ENCODE results near the gene CALML6. TPM values are rescaled to one million over a fixed set of nuclear protein-coding genes. Genes with fewer than 3 reads are reported as not detected.

Gene CALML6
- total and polyA plus RNA-seq, 8 donors: 0.39 to 4.4 (median 1.1) TPM

- peak in 1 of 4 donors; percentile 36 for ATAC-seq
- Histone ChIP-seq H3K4me1 (no peaks in the 10 kb centered on the region), H3K36me3 (no peaks in the 10 kb centered on the region), H3K27me3 (no peaks in the 10 kb centered on the region), H3K9me3 (no peaks in the 10 kb centered on the region), H3K4me3 (no peak overlapping the region), H3K27ac (no peak overlapping the region)
- no peak for FAIRE-seq
- DNase-seq: peak in 1 of 6 donors; percentile 40
- intact Hi-C loops (cut with DNase I): loop anchor here in 1 of 3 donors (10.0 kb wide), 1 partner anchor 69 kb away; no protein-coding TSS in a partner anchor
- WGBS, 2 donors: 44 to 50% methylated on average over 33 to 38 of the region's 38 CpGs
- no peak for TF ChIP-seq CTCF (IDR thresholded peaks at IDR 0.05)
Measured at GRCh38 chr1:1966071-1966740, 51.1 kb downstream of the CALML6 start.

Other genes with a start within 250 kb of the CALML6 start
- gene SLC35E2B, start 222.5 kb upstream of the CALML6 start, total RNA-seq: 10 to 100 TPM; 12.1 to 45.4 (median 24.0) TPM
- gene SLC35E2B, start 222.5 kb upstream of the CALML6 start, polyA plus RNA-seq: 10 to 100 TPM; 23.4 to 26.0 TPM
- gene CDK11A, start 190.9 kb upstream of the CALML6 start, total RNA-seq: 10 to 100 TPM; 13.2 to 22.0 (median 16.7) TPM
- gene CDK11A, start 190.9 kb upstream of the CALML6 start, polyA plus RNA-seq: 100 to 1,000 TPM in 1 of 2 donors, 10 to 100 TPM in 1; 63.5 to 111 TPM
- gene NADK, start 136.8 kb upstream of the CALML6 start, total RNA-seq: 10 to 100 TPM; 27.8 to 55.9 (median 39.0) TPM
- gene NADK, start 136.8 kb upstream of the CALML6 start, polyA plus RNA-seq: 10 to 100 TPM; 46.9 to 63.3 TPM
- gene GNB1, start 24.2 kb upstream of the CALML6 start, total RNA-seq: 100 to 1,000 TPM in 2 of 6 donors, 10 to 100 TPM in 4; 75.4 to 160 (median 97.5) TPM
- 10 to 100 TPM; 42.3 to 71.1 TPM for gene GNB1, start 24.2 kb upstream of the CALML6 start, polyA plus RNA-seq
- gene TMEM52, start 4.0 kb downstream of the CALML6 start, total RNA-seq: 10 to 100 TPM; 43.6 to 98.9 (median 78.6) TPM
- 100 to 1,000 TPM in 1 of 2 donors, 10 to 100 TPM in 1; 72.2 to 120 TPM for gene TMEM52, start 4.0 kb downstream of the CALML6 start, polyA plus RNA-seq
- gene CFAP74, start 88.5 kb downstream of the CALML6 start, total RNA-seq: not detected
- under 1 TPM; 0.08 to 0.16 TPM for gene CFAP74, start 88.5 kb downstream of the CALML6 start, polyA plus RNA-seq
- under 1 TPM in 3 of 6 donors, not detected in 3; 0.12 to 0.61 (median 0.25) TPM for gene GABRD, start 104.1 kb downstream of the CALML6 start, total RNA-seq
- gene GABRD, start 104.1 kb downstream of the CALML6 start, polyA plus RNA-seq: under 1 TPM; 0.09 to 0.15 TPM
- gene PRKCZ, start 135.2 kb downstream of the CALML6 start, total RNA-seq: 10 to 100 TPM in 5 of 6 donors, 1 to 10 TPM in 1; 9.8 to 20.4 (median 15.7) TPM
- gene PRKCZ, start 135.2 kb downstream of the CALML6 start, polyA plus RNA-seq: 10 to 100 TPM; 26.5 to 27.4 TPM